Globus pallidus (tissue), 1 donor: ENCODE data around the gene SPPL2B.

Source experiments
- DNase-seq: peaks from one replicate; pipeline ENCODE4 v3.0.0-alpha.2; 2015; ENCODE audit warnings: low spot score

SPPL2B gene

GRCh38 chr19:2321565-2322283, 6.8 kb upstream of the SPPL2B start:
- DNase-seq: no peak

GRCh38 chr19:2323707-2324106, 4.8 kb upstream of the SPPL2B start:
- no peak for DNase-seq

- no peak for DNase-seq
Measured at GRCh38 chr19:2324220-2324948, 4.1 kb upstream of the SPPL2B start.

GRCh38 chr19:2325281-2326046, 3.0 kb upstream of the SPPL2B start:
- DNase-seq: no peak

- DNase-seq: no peak
Measured at GRCh38 chr19:2326699-2327360, 1.7 kb upstream of the SPPL2B start.

GRCh38 chr19:2327773-2328400, 597 bp upstream of the SPPL2B start:
- peak; percentile 37 for DNase-seq

- no peak for DNase-seq
Measured at GRCh38 chr19:2329149-2329478, 630 bp downstream of the SPPL2B start.

- DNase-seq: no peak
Measured at GRCh38 chr19:2329501-2329916, 1.0 kb downstream of the SPPL2B start.

GRCh38 chr19:2330255-2330631, 1.8 kb downstream of the SPPL2B start:
- no peak for DNase-seq

GRCh38 chr19:2330632-2331284, 2.3 kb downstream of the SPPL2B start:
- DNase-seq: no peak

GRCh38 chr19:2331601-2332246, 3.2 kb downstream of the SPPL2B start:
- peak; percentile 80 for DNase-seq

- peak; percentile 28 for DNase-seq
Measured at GRCh38 chr19:2332341-2333026, 4.0 kb downstream of the SPPL2B start.

- DNase-seq: no peak
Measured at GRCh38 chr19:2333027-2333806, 4.7 kb downstream of the SPPL2B start.

GRCh38 chr19:2333807-2334211, 5.3 kb downstream of the SPPL2B start:
- DNase-seq: no peak

- DNase-seq: no peak
Measured at GRCh38 chr19:2334426-2334825, 5.9 kb downstream of the SPPL2B start.

GRCh38 chr19:2334986-2335846, 6.7 kb downstream of the SPPL2B start:
- no peak for DNase-seq

- no peak for DNase-seq
Measured at GRCh38 chr19:2335848-2336247, 7.4 kb downstream of the SPPL2B start.

GRCh38 chr19:2336528-2337328, 8.2 kb downstream of the SPPL2B start:
- DNase-seq: no peak
